Left ventricle myocardium inferior (tissue), 1 donor: ENCODE results near the gene PLA2G7. TPM values are rescaled to one million over a fixed set of nuclear protein-coding genes. Genes with fewer than 3 reads are reported as not detected.

Experiments
- DNase-seq: peaks from one replicate; pipeline ENCODE4 v3.0.0-alpha.2; 2020
- H3K27ac ChIP-seq: fragments of 200-600 bp; replicated peaks from 2 replicates; pipeline ENCODE4 v1.8.0; 2021
- H3K27me3 ChIP-seq: fragments of 200-600 bp; 2 replicates; pipeline ENCODE4 v1.8.0; 2021; ENCODE audit warnings: low read depth
- H3K36me3 ChIP-seq: fragments of 200-600 bp; 2 replicates; pipeline ENCODE4 v1.8.0; 2021
- H3K4me1 ChIP-seq: fragments of 200-600 bp; 2 replicates; pipeline ENCODE4 v1.8.0; 2021
- H3K4me3 ChIP-seq: fragments of 200-600 bp; 2 replicates; pipeline ENCODE4 v1.8.0; 2021; ENCODE audit warnings: mild to moderate bottlenecking, moderate library complexity
- H3K9me3 ChIP-seq: fragments of 200-600 bp; replicated peaks from 2 replicates; pipeline ENCODE4 v1.8.0; 2021
- intact Hi-C: fragments of 100-400 bp; cut with micrococcal nuclease; formaldehyde crosslinking; loops from one replicate; pipeline ENCODE4 v1.11.0; 2022
- total RNA-seq: library from RNA; stranded (reverse); fragmentation: NEBNext Ultra II Directional; extraction: Animal tissue kit (Norgen Biotek cat#: 25700); gene quantifications from one replicate; pipeline ENCODE4 v1.2.1, GENCODE V29; 2021
- TF ChIP-seq, protein P1 (sequence below): fragments of 200-600 bp; IDR thresholded peaks from 2 replicates; pipeline ENCODE4 v1.8.0; 2021; ENCODE audit warnings: antibody characterized with exemption, mild to moderate bottlenecking, borderline replicate concordance
- donor health status: DM: no; HTN: yes; CAD: no; lungs with severe emphysema.

PLA2G7 gene
- total RNA-seq, 1 donor from 2014 or later: 0.16 TPM

DNA sequence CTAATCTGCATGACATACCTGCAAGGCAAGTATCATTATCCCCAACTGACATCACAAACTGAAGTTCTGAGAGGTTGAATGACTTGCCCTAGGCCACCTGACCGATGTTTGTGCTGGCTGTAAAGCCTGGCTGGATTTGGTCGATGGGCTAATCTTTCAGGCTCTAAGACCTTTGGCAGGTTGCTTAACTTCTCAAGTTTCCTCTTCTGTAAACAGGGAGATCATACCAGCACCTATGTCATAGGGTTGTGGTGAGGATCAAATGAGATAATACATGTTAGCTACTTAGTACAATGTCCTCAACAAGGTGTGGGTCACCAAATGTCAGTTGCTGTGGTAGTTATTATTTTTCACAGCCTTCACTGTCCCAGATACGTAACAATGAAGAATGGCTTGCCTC lies 25.8 kb upstream of the PLA2G7 start:
- Histone ChIP-seq H3K27me3 (peaks cover 5% of the 10 kb centered on the region), H3K9me3 (no peaks in the 10 kb centered on the region), H3K4me3 (no peak overlapping the region), H3K36me3 (no peaks in the 10 kb centered on the region), H3K27ac (no peak overlapping the region), H3K4me1 (peaks cover 9% of the 10 kb centered on the region)
- no peak for DNase-seq
- intact Hi-C loops: no loop called here
- TF ChIP-seq, protein P1, sequence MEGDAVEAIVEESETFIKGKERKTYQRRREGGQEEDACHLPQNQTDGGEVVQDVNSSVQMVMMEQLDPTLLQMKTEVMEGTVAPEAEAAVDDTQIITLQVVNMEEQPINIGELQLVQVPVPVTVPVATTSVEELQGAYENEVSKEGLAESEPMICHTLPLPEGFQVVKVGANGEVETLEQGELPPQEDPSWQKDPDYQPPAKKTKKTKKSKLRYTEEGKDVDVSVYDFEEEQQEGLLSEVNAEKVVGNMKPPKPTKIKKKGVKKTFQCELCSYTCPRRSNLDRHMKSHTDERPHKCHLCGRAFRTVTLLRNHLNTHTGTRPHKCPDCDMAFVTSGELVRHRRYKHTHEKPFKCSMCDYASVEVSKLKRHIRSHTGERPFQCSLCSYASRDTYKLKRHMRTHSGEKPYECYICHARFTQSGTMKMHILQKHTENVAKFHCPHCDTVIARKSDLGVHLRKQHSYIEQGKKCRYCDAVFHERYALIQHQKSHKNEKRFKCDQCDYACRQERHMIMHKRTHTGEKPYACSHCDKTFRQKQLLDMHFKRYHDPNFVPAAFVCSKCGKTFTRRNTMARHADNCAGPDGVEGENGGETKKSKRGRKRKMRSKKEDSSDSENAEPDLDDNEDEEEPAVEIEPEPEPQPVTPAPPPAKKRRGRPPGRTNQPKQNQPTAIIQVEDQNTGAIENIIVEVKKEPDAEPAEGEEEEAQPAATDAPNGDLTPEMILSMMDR: no peak

GRCh38 chr6:46758960-46759753 lies 24.0 kb upstream of the PLA2G7 start:
- no peak overlapping the region for H3K27ac ChIP-seq
- TF ChIP-seq, protein P1: no peak
- H3K4me1 ChIP-seq: peaks cover 9% of the 10 kb centered on the region
- no peaks in the 10 kb centered on the region for H3K9me3 ChIP-seq
- H3K36me3 ChIP-seq: no peaks in the 10 kb centered on the region
- H3K27me3 ChIP-seq: no peaks in the 10 kb centered on the region
- H3K4me3 ChIP-seq: no peak overlapping the region
- intact Hi-C loops: no loop called here
- no peak for DNase-seq

- DNase-seq: no peak
- H3K27ac ChIP-seq: no peak overlapping the region
- TF ChIP-seq, protein P1: no peak
- peaks cover 9% of the 10 kb centered on the region for H3K4me1 ChIP-seq
- no peaks in the 10 kb centered on the region for H3K27me3 ChIP-seq
- intact Hi-C loops: no loop called here
- H3K9me3 ChIP-seq: no peaks in the 10 kb centered on the region
- no peaks in the 10 kb centered on the region for H3K36me3 ChIP-seq
- no peak overlapping the region for H3K4me3 ChIP-seq
Measured at GRCh38 chr6:46757214-46757596, 22.0 kb upstream of the PLA2G7 start.

DNA sequence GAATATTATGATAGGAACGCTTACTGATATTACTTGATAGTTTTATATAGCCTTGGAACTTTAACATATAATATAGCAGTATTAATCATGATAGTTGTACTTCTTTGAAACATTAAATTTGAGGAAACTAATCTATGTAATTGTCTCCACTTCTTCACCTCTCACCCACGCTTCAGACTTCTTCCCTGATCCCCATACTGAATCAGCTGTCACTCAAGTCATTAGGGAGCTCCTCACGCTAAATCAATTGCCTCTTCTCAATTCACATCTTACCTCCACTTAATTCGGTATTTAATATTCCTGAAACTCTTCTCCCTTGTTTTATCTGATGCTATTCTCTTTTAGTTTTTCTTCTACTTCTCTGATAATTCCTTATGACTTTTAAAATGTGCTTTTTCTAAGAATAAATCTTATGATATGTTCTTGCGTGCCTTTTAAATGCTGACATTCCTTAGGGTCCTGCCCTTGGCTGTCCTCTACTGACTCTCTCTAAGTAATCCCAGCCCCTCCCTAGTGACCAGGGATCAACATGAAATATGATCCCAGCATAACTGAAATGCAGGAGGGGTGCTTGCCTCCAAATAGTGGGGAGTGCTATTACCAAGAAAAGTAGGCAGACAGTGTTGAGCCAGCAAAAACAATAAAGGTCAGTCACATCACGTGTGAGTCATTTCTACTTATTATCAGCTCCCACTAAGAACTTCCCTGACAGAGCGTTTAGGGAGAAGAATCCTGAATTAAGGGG lies 21.5 kb upstream of the PLA2G7 start:
- H3K4me1 ChIP-seq: peaks cover 9% of the 10 kb centered on the region
- intact Hi-C loops: no loop called here
- TF ChIP-seq, protein P1: no peak
- H3K9me3 ChIP-seq: no peaks in the 10 kb centered on the region
- no peak for DNase-seq
- H3K36me3 ChIP-seq: no peaks in the 10 kb centered on the region
- H3K4me3 ChIP-seq: no peak overlapping the region
- H3K27ac ChIP-seq: no peak overlapping the region
- H3K27me3 ChIP-seq: no peaks in the 10 kb centered on the region

- TF ChIP-seq, protein P1: no peak
- Histone ChIP-seq H3K27ac (no peak overlapping the region), H3K36me3 (no peaks in the 10 kb centered on the region), H3K9me3 (no peaks in the 10 kb centered on the region), H3K4me3 (no peak overlapping the region), H3K4me1 (peaks cover 9% of the 10 kb centered on the region), H3K27me3 (no peaks in the 10 kb centered on the region)
- DNase-seq: no peak
- intact Hi-C loops: no loop called here
Measured at GRCh38 chr6:46755865-46756264, 20.7 kb upstream of the PLA2G7 start.
